Heart left ventricle (tissue), 16 donors: ENCODE results near the gene EXPH5. TPM values are rescaled to one million over a fixed set of nuclear protein-coding genes. Genes with fewer than 3 reads are reported as not detected.

Experiments used
- ATAC-seq, 4 donors: fragments of 200-7000 bp; cut with Tn5 transposase; one replicate each; pipeline ENCODE4 v1.9.1; 2020 to 2022; ENCODE audit warnings: moderate library complexity in 4 of 4, mild to moderate bottlenecking in 3 of 4, moderate number of reproducible peaks in 1 of 4
- DNase-seq, 5 donors: peaks; one replicate each; pipeline ENCODE4 v3.0.0-alpha.2; 2020
- H3K27ac ChIP-seq, 12 donors: fragments of 200-600 bp; sonication (generic) in 4 of 12; one replicate each; pipeline versions ENCODE4 v1.5.0 to v1.8.0; 2016 to 2022; ENCODE audit warnings: mild to moderate bottlenecking in 2 of 12
- H3K27me3 ChIP-seq, 9 donors: fragments of 200-600 bp; sonication (generic) in 2 of 9; one replicate each; pipeline versions ENCODE4 v1.5.1 to v1.8.0; 2016 to 2022; ENCODE audit warnings: mild to moderate bottlenecking in 3 of 9
- H3K36me3 ChIP-seq, 9 donors: fragments of 200-600 bp; sonication (generic) in 2 of 9; one replicate each; pipeline versions ENCODE4 v1.5.0 to v1.8.0; 2018 to 2022; ENCODE audit warnings: mild to moderate bottlenecking in 2 of 9
- H3K4me1 ChIP-seq, 12 donors: fragments of 200-600 bp; sonication (generic) in 4 of 12; one replicate each; pipeline versions ENCODE4 v1.5.0 to v1.8.0; 2016 to 2022; ENCODE audit warnings: mild to moderate bottlenecking in 3 of 12
- H3K4me3 ChIP-seq, 12 donors: fragments of 200-600 bp; sonication (generic) in 4 of 12; one replicate each; pipeline versions ENCODE4 v1.5.0 to v1.8.0; 2017 to 2022; ENCODE audit warnings: mild to moderate bottlenecking in 9 of 12, moderate library complexity in 4 of 12
- H3K9me3 ChIP-seq, 12 donors: fragments of 200-600 bp; sonication (generic) in 4 of 12; one replicate each; pipeline versions ENCODE4 v1.5.0 to v1.8.0; 2016 to 2022; ENCODE audit warnings: mild to moderate bottlenecking in 1 of 12
- CTCF ChIP-seq, 12 donors: fragments of 200-600 bp; sonication (generic) in 4 of 12; IDR thresholded peaks; one replicate each; pipeline versions ENCODE4 v1.5.0 to v1.8.0; 2018 to 2022; ENCODE audit warnings: antibody characterized with exemption in 12 of 12, mild to moderate bottlenecking in 5 of 12
- POLR2A ChIP-seq, 2 donors: fragments of 450-650 bp; IDR thresholded peaks; one replicate each; pipeline ENCODE4 v1.6.1; 2017; ENCODE audit warnings: antibody characterized with exemption in 2 of 2, mild to moderate bottlenecking in 2 of 2, moderate library complexity in 2 of 2
- WGBS, 4 donors: extraction: QIAGEN DNeasy Blood & Tissue Kit in 2 of 4; methylation state at CpG; one replicate each; pipeline versions ENCODE4 v1.1.5 to v1.1.7; 2013 to 2018; 5-methylcytosine and 5-hydroxymethylcytosine counted together
- intact Hi-C, 10 donors: fragments of 100-400 bp; cut with DNase I; formaldehyde crosslinking; loops; one replicate each; pipeline versions ENCODE4 v1.11.1 to v1.14.2; 2022
- polyA plus RNA-seq, 2 donors: library from polyadenylated mRNA; stranded (reverse); fragments of 200-250 nt; gene quantifications; one replicate each; pipeline ENCODE4 v1.2.3, GENCODE V29; 2013
- total RNA-seq, 9 donors: library from RNA; depleted of rRNA in 2 of 9; stranded (reverse); fragments of >200 nt in 2 of 9; fragmentation: NEBNext Ultra II Directional in 3 of 9; extraction: Animal tissue kit (Norgen Biotek cat#: 25700) in 3 of 9; gene quantifications; one replicate each; pipeline versions ENCODE4 v1.1.0 to v1.2.4, GENCODE V29; 2016 to 2023
- donor health status: ischemic (EF 13 %, LVEDD 7.1; RV severe dilation, severe dysfunction).
- donor health status: healthy with polysubstance abuse.
- donor health status: DM: no; HTN: yes; CAD: no.
- donor health status: DM: no; HTN: no; CAD: no.
- donor health status: ischemic (EF 25% LVEDD 6.9; RV normal size, moderate dysfunction).
- donor health status: ischemic (EF 25% LVEDD 5.7; RV mildly dilated, moderate dysfunction).
- donor health status: healthy.
- donor health status: DM: yes; HTN: yes; CAD: no.
- donor health status: ischemic (EF 35%, LVEDD 5.7; RV mildly dilated, moderate dysfunction).
- donor health status: nonischemic (EF 11% LVEDD 7.7; RV severe dilation, severe dysfunction).
- donor health status: DM: yes; HTN: yes; CAD: no.
- donor health status: PGD.
- donor health status: ischemic (EF 29% LVEDD 5.4; RV normal size, mild dysfunction).
- donor health status: nonischemic (EF 23%, LVEDD 6.1; RV moderate dilation, normal function).

The EXPH5 gene
- total and polyA plus RNA-seq, 11 donors: 0.14 to 4.2 (median 1.1) TPM

GRCh38 chr11:108614086-108614485 lies 20.5 kb upstream of the EXPH5 start:
- Histone ChIP-seq H3K27me3 (peaks cover 0 to 6% (median 0%) of the 10 kb centered on the region in 9 donors), H3K4me3 (no peak overlapping the region), H3K27ac (no peak overlapping the region), H3K9me3 (no peaks in the 10 kb centered on the region), H3K36me3 (no peaks in the 10 kb centered on the region), H3K4me1 (no peaks in the 10 kb centered on the region)
- intact Hi-C loops: no loop called here
- TF ChIP-seq POLR2A (IDR thresholded peaks at IDR 0.05) (no peak), CTCF (IDR thresholded peaks at IDR 0.05) (no peak)
- DNase-seq: no peak
- 83 to 93% (median 88%) methylated on average over 3 of the region's 3 CpGs for WGBS, 4 donors
- ATAC-seq: no peak

GRCh38 chr11:108609682-108610081 lies 16.1 kb upstream of the EXPH5 start:
- H3K27ac ChIP-seq: no peak overlapping the region
- intact Hi-C loops: no loop called here
- H3K4me3 ChIP-seq: no peak overlapping the region
- H3K9me3 ChIP-seq: no peaks in the 10 kb centered on the region
- H3K27me3 ChIP-seq: peaks cover 0 to 11% (median 0%) of the 10 kb centered on the region in 9 donors
- 54 to 60% (median 57%) methylated on average over 5 of the region's 5 CpGs for WGBS, 4 donors
- DNase-seq (no peak), ATAC-seq (no peak)
- no peaks in the 10 kb centered on the region for H3K4me1 ChIP-seq
- no peak for TF ChIP-seq CTCF (IDR thresholded peaks at IDR 0.05)
- TF ChIP-seq POLR2A (IDR thresholded peaks at IDR 0.05): no peak
- no peaks in the 10 kb centered on the region for H3K36me3 ChIP-seq

- 93 to 100% (median 97%) methylated on average over 1 of the region's 1 CpG for WGBS, 4 donors
- no peaks in the 10 kb centered on the region for H3K4me1 ChIP-seq
- ATAC-seq: no peak
- H3K9me3 ChIP-seq: no peaks in the 10 kb centered on the region
- H3K36me3 ChIP-seq: no peaks in the 10 kb centered on the region
- TF ChIP-seq POLR2A (IDR thresholded peaks at IDR 0.05): no peak
- no peak for TF ChIP-seq CTCF (IDR thresholded peaks at IDR 0.05)
- H3K27me3 ChIP-seq: peaks cover 0 to 11% (median 0%) of the 10 kb centered on the region in 9 donors
- no peak overlapping the region for H3K27ac ChIP-seq
- intact Hi-C loops: no loop called here
- no peak for DNase-seq
- no peak overlapping the region for H3K4me3 ChIP-seq
These were observed 15.0 kb upstream of the EXPH5 start for GRCh38 chr11:108608548-108608947.

- H3K4me3 ChIP-seq: no peak overlapping the region
- 72 to 78% (median 74%) methylated on average over 3 of the region's 3 CpGs for WGBS, 4 donors
- no peaks in the 10 kb centered on the region for H3K9me3 ChIP-seq
- TF ChIP-seq POLR2A (IDR thresholded peaks at IDR 0.05): no peak
- TF ChIP-seq CTCF (IDR thresholded peaks at IDR 0.05): no peak
- H3K4me1 ChIP-seq: no peaks in the 10 kb centered on the region
- peaks cover 0 to 12% (median 0%) of the 10 kb centered on the region in 9 donors for H3K27me3 ChIP-seq
- no peak for ATAC-seq
- H3K27ac ChIP-seq: no peak overlapping the region
- intact Hi-C loops: loop anchor here in 1 of 10 donors (2.0 kb wide), 1 partner anchor 26 kb away; no protein-coding TSS in a partner anchor
- DNase-seq: no peak
- H3K36me3 ChIP-seq: no peaks in the 10 kb centered on the region
These were observed 13.1 kb upstream of the EXPH5 start for GRCh38 chr11:108606495-108607160.
